Hematopoietic multipotent progenitor cell treated with erythropoietin and hydrocortisone succinate and interleukin-3 and kit ligand, for 6 days (in vitro differentiated cells): Measurements from ENCODE around the gene FASTK.

Experiments
- DNase-seq: peaks from one replicate; pipeline ENCODE4 v3.0.0-alpha.2; 2015

Gene FASTK

GRCh38 chr7:151116603-151117440, 36.2 kb upstream of the FASTK start:
- DNase-seq: no peak

DNA sequence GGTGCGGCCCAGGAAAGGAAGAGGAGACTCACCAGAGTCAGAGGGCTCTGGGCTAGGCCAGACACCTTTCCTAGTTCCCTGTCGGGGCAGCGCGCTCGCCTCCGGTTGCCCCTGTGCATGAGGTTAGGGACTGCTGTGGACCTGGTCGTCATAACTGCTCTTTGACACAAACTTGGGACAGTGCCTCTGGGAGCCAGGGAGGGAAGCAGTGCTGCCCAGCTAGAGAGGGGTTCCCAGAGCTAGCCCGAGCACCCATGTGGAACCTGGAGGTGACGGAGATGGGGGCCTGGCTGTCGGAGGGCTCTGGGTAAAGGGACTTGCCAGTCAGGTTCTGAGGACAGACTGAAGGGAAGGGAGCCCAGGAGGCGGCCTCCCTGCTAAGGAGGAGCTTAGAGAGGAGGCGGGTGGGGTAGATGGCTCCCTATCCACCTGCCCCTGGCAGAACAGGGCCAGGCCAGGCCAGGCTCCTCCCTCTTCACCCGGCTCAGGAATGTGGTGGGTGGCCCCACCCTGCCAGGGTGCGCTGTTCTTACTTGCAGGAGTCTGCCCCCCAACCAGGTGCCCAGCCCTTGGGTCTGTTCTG, 35.3 kb upstream of the FASTK start:
- DNase-seq: peak; percentile 24

DNA sequence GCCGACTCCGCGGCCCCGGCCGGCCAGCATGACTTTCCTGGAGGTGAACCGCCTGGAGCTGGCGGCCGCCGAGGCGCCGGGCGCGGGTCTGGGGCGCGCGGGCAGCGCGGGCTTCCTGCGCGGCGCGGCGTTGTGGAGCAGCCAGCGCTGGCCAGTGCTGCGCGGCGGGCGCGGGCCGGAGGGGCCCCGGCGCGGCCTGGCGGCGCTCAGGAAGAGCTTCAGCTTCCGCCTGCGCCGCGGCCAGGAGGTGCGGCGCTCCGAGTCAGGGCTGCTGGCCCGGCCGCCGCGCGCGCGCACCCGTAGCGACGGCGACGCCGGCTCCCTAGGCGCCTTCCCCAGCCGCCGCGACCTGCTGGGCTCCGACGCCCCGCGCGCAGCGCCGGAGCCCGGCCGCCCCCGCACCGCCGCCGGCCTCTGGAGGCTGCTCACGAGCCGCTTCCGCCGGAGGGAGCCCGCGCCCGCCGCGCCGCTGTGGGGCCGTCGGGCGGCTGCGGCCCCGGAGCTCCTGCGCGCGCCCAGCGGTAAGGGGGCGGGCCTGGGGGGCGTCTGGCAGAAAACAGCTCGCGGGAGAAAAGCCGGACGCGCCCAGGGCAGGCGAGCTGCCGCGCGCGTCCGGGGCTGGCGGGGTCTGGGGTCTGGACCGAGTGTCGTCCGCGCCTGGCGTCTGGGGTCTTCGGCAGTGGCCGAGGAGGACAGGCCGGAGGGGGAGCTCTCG, 34.7 kb upstream of the FASTK start:
- DNase-seq: peak; percentile 66

DNA sequence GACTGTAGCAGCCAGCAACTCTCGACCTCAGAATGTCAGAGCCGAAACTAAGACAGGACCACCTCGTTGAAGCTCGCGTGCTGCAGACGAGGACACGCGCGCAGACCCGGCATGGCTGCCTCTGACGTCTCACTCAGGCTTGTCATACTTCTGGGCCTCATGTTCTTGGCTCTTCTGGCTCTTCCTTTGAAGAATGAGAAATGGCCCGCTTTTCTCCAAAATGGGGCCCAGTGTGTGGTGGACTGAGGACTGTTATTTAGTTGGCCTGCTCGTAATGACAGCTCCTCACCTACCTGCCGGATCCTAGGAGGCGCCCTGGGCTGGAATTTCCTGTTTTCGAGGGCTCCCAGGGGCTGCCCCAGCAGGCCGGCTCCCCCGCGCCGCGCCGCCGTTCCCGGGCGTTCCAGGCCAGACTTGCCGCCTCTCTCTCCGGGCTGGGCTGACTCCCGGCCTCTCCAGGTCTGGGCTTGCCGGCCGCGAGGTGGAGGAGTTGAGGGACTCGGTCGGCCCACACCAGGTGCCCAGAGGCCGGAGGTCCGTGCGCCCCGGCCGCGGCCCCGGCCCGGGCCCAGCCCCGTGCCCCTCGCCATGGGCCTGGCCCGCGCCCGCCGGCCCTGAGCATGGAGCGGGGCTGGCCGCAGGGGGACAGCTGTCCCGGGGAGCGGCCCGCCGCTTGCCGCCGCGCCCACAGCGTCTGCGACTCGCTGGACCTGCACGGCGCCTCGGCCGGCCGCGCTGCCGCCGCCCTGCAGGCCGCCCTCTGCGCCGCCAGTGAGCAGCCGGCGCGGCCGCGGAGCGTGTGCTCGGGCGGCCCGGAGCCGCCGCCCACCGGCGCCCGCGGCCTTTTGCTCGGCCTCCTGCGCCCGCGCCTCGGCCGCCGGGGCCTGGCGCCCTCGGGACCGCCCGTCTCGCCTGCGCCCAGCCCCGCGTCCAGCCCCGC, 33.8 kb upstream of the FASTK start:
- DNase-seq: peak; percentile 54

GRCh38 chr7:151113344-151114150, 32.9 kb upstream of the FASTK start:
- peak; percentile 19 for DNase-seq

DNA sequence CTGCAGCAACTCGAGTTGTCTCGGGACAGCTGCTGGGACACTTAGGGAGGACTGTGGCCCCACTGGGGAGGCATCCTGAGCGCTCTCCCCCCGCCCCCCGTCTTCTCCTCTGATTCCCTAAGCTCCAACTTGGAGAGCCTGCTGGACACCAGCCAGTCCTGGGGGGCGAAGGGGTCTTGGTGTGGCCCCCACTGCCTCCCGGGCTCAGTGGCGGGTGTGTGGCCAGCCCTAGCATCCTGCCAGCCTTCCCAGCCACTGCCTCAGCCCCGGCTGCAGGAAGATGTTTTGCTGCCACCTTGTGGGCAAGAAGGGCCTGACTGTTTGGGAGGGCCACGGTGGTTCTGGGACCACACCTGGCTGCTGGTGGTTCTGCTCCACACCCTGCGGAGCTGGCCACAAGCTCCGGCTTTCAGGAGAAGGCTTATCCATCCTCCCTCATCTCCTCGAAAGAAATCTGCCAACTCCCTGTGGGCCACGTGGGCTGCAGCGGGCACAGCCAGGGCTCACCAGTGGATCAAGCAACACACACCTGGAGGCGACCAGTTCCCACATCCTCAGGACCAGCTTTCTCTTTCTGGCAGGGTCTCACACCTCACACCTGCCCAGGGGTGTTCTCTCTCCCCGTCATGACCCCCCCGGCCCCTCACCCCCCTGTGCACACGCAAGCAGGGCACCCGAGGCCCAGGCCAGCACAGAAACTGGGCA, 30.5 kb upstream of the FASTK start:
- peak; percentile 88 for DNase-seq

GRCh38 chr7:151110236-151110940, 29.8 kb upstream of the FASTK start:
- no peak for DNase-seq

DNA sequence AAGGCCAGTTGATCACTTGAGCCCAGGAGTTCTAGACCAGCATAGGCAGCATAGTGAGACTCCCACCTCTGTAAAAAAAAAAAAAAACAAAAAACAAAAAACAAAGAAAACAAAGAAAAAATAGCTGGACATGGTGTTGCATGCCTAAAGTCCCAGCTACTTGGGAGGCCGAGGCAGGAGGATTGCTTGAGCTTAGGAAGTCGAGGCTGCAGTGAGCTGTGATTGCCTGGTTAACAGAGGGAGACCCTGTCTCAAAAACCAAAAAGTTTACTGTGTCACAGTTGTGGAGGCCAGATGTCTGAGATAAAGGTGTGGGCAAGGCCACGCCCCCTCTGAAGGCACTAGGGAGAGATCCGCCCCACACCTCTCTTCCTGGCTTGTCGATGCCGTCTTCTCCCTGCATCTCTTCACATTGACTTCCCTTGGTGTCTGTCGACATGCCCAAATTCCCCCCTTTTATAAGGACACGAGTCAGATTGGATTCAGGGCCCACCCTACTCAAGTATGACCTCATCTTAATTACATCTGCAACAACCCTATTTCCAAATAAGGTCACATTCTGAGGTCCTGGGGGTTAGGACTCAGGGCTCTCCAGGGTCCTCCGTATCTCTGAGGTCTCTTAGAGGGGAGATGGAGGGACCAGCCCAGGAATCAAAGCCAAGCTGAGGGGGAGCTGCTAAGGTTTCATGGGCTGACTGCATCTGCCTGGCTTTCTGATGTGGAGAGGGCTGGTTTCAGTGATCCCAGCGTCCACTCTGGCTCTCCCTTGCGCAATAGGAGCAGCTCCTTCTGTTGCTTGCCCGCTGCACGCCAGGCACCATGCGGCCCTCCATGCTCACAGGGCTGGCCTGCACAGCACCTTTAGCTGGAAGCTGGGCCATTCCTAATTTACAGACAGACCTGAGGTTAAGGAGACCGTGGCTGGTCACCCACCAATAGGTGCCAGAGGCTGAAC, 28.8 kb upstream of the FASTK start:
- DNase-seq: peak; percentile 26

DNA sequence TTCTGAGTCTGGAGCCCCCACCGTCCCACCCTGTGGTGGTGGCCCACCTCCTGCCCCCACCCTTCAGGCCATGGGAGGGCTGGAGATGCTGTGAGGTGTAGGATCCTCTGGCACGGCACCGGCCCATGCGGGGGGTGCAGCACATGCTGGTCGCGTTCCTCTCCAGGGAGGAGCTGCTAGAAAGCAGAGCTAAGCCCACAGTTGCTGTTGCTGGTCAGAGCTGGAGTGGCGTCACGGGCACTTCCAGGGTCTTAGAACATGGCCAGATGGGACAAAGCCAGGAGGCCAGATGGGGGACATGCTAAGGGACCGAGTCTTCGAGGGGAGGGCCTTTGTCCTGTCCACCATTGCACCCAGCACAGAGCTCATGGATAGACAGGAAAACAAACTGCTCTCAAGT, 27.3 kb upstream of the FASTK start:
- DNase-seq: no peak

DNA sequence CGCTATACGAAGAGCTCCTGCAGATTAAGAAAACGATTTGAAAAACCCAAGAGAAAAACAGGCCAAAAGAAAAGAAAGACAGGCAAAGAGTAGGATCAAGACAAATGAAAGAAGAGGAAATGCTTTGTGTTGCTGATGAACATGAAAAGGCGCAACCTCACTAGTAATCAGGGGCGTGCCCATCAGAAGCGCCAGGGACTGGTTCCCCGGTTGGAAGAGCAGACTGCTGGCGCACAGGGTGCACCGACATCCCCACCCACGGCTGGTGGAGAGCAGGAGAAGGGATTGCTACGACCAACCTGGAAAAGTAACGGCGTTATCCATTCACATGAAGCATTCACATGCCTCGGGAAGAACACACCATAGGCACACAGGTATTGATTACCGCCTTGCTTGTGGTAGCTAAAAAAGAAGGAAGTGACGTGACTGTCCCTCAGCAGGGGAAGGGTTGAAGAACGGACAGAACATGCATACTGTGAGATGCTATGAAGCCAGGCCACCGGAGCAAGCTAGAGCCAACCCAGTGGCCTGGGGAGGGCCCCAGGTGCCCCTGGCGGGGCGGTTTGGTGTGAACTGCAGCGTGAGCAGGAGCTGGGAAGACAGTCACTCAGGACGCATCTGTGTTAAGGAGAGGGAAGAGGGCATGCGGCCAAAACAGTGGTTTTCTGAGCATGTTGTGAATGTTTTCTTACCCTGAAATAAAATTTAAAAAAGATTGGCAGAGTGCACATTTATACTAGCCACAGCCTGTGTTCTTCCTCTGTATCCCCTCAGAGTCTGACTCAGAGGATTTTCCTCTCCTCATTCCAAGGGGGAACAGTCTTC, 24.0 kb upstream of the FASTK start:
- no peak for DNase-seq

GRCh38 chr7:151103973-151104372, 23.4 kb upstream of the FASTK start:
- no peak for DNase-seq

DNA sequence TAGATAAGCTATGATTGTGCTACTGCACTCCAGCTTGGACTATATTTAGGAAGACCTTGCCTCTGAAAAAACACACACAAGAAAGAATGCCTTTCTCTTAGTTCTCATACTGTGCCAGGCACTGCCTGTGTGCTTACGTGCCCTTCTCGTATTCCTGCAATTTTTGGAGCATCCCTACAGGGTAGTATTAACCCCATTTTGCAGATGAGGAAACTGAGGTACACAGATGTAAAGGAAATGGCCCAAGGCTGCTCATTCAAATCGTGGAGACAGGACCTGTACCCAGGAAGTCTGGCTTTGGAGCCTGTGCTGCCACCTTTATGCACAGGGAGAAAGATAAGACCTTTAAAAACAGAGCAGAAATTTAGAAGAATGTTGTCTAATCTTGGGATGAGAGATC, 22.4 kb upstream of the FASTK start:
- DNase-seq: no peak

DNA sequence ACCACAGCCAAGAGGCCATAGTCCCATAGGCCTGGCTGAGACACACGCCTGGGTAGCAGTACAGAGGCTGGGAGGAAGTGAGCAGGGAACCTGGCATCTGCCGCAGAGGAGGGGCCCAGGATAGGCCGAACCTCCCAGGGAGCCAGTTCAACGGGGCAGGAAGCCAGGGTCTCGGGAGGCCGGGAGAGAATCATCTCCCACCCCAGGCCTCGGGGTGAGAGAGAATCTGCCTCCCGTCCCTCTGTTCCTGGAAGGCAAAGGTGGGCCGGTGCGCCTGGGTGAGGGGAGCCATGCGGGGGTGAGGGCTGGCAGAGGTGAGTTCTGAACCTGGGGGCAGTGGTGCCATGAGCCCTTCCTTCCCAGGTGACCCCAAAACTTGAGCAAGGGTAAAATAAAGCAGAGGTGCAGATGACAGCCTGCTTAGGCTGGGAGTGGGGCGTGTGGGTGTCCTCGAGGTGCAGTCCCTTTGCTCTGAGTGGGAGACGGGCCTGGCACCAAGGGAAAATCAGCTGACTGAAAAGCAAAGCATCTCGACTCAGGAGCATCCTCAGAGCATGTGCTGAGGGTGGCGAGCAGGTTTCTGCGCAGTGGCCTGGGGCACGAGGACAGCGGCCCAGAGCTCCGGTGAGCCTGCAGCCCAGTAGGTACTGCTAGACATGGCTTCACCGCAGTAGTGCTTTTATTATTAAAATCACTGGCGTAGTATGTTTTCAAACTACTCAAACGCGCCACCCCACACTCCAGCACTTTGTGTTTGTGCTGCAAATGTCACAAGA, 21.2 kb upstream of the FASTK start:
- DNase-seq: no peak

- DNase-seq: no peak
Measured at GRCh38 chr7:151100921-151101320, 20.3 kb upstream of the FASTK start.

- DNase-seq: no peak
Measured at GRCh38 chr7:151099486-151100211, 19.0 kb upstream of the FASTK start.

DNA sequence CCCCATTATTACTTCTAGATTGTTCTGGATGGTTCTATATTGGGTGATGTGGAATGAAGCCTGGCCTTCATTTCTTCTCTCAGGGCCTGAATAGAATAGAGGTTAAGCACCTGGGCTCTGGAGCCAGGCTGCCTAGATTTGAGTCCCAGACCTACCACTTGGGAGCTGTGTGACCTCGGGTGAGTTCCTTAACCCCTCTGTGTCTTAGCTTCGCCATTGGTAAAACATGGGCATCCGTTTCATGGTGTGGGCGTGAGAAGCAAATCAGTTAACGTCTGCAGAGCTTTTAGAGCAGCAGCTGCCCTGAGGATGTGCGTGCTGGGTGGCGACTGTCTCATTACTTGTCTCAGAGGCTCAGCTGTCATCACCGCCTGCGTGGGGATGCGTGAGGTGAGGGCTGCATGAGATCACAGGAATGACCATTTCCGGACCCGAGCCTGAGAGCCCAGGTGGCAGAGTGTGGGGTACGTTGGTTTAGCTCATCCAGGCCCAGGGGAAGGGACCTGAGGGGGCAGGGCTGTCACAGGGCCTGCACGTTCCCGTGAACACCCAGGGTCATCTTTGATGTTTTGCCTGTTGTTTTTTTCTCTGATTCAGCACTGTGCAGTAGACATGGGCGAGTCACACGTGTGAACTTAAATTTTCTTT, 15.3 kb upstream of the FASTK start:
- no peak for DNase-seq
